ENCODE results near the gene PDILT.

PDILT gene

GRCh38 chr16:20339744-20340143 lies 64.8 kb downstream of the PDILT start:
- ChIA-PET POLR2A (no interaction called here), CTCF (interaction anchor here (1.6 kb wide), 1 partner anchor 16 kb away, joined by 3 read pairs; no protein-coding TSS in a partner anchor)
- TF ChIP-seq, protein P1, sequence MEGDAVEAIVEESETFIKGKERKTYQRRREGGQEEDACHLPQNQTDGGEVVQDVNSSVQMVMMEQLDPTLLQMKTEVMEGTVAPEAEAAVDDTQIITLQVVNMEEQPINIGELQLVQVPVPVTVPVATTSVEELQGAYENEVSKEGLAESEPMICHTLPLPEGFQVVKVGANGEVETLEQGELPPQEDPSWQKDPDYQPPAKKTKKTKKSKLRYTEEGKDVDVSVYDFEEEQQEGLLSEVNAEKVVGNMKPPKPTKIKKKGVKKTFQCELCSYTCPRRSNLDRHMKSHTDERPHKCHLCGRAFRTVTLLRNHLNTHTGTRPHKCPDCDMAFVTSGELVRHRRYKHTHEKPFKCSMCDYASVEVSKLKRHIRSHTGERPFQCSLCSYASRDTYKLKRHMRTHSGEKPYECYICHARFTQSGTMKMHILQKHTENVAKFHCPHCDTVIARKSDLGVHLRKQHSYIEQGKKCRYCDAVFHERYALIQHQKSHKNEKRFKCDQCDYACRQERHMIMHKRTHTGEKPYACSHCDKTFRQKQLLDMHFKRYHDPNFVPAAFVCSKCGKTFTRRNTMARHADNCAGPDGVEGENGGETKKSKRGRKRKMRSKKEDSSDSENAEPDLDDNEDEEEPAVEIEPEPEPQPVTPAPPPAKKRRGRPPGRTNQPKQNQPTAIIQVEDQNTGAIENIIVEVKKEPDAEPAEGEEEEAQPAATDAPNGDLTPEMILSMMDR (IDR thresholded peaks at IDR 0.05; ENCODE audit: control extremely low read depth, extremely low read depth, low read depth, missing control alignments) = no peak
- no peak for DNase-seq (ENCODE audit: extremely low spot score)

- ChIA-PET POLR2A (no interaction called here), CTCF (interaction anchor here (1.0 to 2.1 kb wide), 2 partner anchors 9 to 46 kb away, joined by 3 to 4 read pairs; no protein-coding TSS in a partner anchor)
- no peak for DNase-seq (ENCODE audit: extremely low spot score)
- TF ChIP-seq, protein P1 (IDR thresholded peaks at IDR 0.05; ENCODE audit: control extremely low read depth, extremely low read depth, low read depth, missing control alignments) = no peak
Measured at GRCh38 chr16:20336955-20337354, 67.6 kb downstream of the PDILT start.

DNA sequence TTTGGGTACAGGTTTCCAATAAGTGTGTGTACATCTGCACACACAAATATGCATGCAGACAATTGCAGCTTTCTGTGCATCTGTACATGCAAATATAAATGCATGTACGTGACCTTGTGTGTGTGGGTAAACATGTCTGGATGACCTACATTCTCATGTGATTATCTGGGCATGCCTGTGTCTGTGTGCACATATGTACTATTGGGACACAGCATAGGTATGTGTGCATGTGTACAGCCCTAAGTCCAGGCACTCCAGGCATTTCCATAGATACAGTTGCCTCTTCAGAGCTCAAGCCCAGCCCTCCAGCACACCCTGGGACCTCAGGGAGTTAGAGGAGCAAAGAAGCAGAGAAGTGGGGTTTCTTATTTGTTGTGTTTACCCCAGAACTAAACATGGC lies 70.1 kb downstream of the PDILT start:
- no peak for DNase-seq (ENCODE audit: extremely low spot score)
- CTCF ChIA-PET = interaction anchor here (0.8 to 1.8 kb wide), 3 partner anchors 28 to 436 kb away, joined by 3 to 5 read pairs (median 3); no protein-coding TSS in a partner anchor
- TF ChIP-seq, protein P1 (IDR thresholded peaks at IDR 0.05; ENCODE audit: control extremely low read depth, extremely low read depth, low read depth, missing control alignments) = no peak
- POLR2A ChIA-PET = no interaction called here

DNA sequence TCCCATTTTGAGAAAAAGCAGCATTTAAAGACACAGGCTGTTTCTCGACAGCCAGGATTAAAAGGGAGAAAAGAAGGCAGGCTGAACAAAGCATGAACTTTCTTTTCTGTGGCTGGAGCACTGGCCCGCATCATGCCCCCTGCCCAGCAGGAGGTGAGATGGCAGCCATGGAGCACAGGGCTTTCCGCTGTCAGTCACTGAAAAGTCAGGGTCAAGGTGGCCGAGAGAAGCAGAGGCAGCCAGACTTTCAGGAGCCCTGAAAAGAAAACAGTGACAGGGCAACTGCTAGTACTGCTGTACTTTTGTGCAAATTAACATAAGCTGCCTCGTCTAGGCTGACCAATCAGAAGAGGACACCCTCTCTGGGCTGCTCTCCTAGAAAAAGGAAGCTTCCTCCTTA lies 71.4 kb downstream of the PDILT start:
- ChIA-PET POLR2A (no interaction called here), CTCF (no interaction called here)
- TF ChIP-seq, protein P1 (IDR thresholded peaks at IDR 0.05; ENCODE audit: control extremely low read depth, extremely low read depth, low read depth, missing control alignments) = no peak
- no peak for DNase-seq (ENCODE audit: extremely low spot score)

GRCh38 chr16:20332411-20332810 lies 72.1 kb downstream of the PDILT start:
- TF ChIP-seq, protein P1 (IDR thresholded peaks at IDR 0.05; ENCODE audit: control extremely low read depth, extremely low read depth, low read depth, missing control alignments) = no peak
- ChIA-PET CTCF (interaction anchor here (1.0 kb wide), 1 partner anchor 10 kb away, joined by 3 read pairs; no protein-coding TSS in a partner anchor), POLR2A (no interaction called here)
- DNase-seq (ENCODE audit: extremely low spot score) = no peak

DNA sequence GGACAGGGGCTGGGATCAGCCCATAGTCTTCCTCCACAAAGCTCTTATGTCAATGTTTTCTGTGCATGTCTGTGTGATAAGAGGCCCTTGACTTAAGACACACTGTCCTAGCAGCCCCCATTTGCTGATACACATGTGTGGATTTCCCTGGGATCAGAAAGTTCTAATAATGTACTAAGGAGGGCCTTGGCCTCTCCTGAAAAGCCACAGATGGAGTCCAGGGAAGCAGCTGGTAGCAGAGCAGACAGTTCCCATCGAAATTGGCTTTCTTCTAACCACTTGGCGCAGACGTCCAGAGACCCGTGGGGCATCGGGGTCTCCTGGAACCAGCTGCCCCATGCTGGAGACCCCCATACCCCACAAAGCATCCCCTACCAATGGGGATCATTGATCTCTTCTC lies 72.9 kb downstream of the PDILT start:
- ChIA-PET POLR2A (no interaction called here), CTCF (interaction anchor here (0.9 to 1.0 kb wide), 2 partner anchors 10 to 424 kb away, joined by 3 read pairs; no protein-coding TSS in a partner anchor)
- DNase-seq (ENCODE audit: extremely low spot score) = no peak
- TF ChIP-seq, protein P1 (IDR thresholded peaks at IDR 0.05; ENCODE audit: control extremely low read depth, extremely low read depth, low read depth, missing control alignments) = no peak
